Spleen (tissue), 7 donors: ENCODE results near the gene RTN3.

ENCODE experiments used
- POLR2A ChIP-seq, 3 donors: fragments of 450-650 bp; IDR thresholded peaks; one replicate each; pipeline ENCODE4 v1.5.1; 2017; ENCODE audit warnings: antibody characterized with exemption in 3 of 3, mild to moderate bottlenecking in 1 of 3
- POLR2AphosphoS5 ChIP-seq, 3 donors: sonication (generic); formaldehyde crosslinking; IDR thresholded peaks; one replicate each; pipeline ENCODE4 v1.5.1; 2017; ENCODE audit warnings: antibody characterized with exemption in 3 of 3
- TF ChIP-seq, protein P1 (sequence below), 11 experiments: fragments of 200-600 bp in 7 of 11; fragments of 450-650 bp in 4 of 11; sonication (generic) in 4 of 11; IDR thresholded peaks in 8 of 11; conservative IDR thresholded peaks in 3 of 11; 1 replicate in 7 of 11; 2 replicates in 4 of 11; pipeline versions ENCODE4 v1.4.0 to v1.8.0; 2016 to 2021; ENCODE audit warnings: antibody characterized with exemption in 11 of 11, inconsistent platforms in 4 of 11, mild to moderate bottlenecking in 1 of 11
- donor health status: DM: no; HTN: no; CAD: no; lungs with moderate emphysema.
- donor health status: DM: no; HTN: no; CAD: no.
- donor health status: DM: no; HTN: no; CAD: no.

DNA sequence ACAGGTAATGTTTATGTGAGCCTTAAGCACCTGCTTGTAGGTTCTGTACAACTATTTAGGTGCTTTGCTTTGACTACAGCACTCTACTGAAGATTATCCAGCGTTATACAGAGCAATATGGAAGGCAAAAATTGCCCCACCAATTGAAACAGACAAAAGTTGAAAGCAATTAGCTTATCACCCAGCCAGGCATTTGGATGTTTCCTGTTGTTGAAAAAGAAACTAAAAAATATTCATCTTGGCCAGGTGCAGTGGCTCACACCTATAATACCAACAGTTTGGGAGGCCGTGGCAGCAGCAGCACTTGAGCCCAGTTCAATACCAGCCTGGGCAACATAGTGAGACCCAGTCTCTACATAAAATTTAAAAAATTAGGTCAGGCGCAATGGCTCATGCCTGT, 28.6 kb upstream of the RTN3 start:
- no peak for TF ChIP-seq POLR2AphosphoS5 (IDR thresholded peaks at IDR 0.05)
- TF ChIP-seq, protein P1, sequence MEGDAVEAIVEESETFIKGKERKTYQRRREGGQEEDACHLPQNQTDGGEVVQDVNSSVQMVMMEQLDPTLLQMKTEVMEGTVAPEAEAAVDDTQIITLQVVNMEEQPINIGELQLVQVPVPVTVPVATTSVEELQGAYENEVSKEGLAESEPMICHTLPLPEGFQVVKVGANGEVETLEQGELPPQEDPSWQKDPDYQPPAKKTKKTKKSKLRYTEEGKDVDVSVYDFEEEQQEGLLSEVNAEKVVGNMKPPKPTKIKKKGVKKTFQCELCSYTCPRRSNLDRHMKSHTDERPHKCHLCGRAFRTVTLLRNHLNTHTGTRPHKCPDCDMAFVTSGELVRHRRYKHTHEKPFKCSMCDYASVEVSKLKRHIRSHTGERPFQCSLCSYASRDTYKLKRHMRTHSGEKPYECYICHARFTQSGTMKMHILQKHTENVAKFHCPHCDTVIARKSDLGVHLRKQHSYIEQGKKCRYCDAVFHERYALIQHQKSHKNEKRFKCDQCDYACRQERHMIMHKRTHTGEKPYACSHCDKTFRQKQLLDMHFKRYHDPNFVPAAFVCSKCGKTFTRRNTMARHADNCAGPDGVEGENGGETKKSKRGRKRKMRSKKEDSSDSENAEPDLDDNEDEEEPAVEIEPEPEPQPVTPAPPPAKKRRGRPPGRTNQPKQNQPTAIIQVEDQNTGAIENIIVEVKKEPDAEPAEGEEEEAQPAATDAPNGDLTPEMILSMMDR (IDR thresholded peaks at IDR 0.05 in 8 of 11, conservative IDR thresholded peaks at IDR 0.05 in 3 of 11): no peak
- TF ChIP-seq POLR2A (IDR thresholded peaks at IDR 0.05): no peak
